ENCODE results near the gene FXYD4.

- TF ChIP-seq, protein P1, sequence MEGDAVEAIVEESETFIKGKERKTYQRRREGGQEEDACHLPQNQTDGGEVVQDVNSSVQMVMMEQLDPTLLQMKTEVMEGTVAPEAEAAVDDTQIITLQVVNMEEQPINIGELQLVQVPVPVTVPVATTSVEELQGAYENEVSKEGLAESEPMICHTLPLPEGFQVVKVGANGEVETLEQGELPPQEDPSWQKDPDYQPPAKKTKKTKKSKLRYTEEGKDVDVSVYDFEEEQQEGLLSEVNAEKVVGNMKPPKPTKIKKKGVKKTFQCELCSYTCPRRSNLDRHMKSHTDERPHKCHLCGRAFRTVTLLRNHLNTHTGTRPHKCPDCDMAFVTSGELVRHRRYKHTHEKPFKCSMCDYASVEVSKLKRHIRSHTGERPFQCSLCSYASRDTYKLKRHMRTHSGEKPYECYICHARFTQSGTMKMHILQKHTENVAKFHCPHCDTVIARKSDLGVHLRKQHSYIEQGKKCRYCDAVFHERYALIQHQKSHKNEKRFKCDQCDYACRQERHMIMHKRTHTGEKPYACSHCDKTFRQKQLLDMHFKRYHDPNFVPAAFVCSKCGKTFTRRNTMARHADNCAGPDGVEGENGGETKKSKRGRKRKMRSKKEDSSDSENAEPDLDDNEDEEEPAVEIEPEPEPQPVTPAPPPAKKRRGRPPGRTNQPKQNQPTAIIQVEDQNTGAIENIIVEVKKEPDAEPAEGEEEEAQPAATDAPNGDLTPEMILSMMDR (IDR thresholded peaks at IDR 0.05): no peak
- TF ChIP-seq POLR2A (IDR thresholded peaks at IDR 0.05): no peak
Observed at GRCh38 chr10:43401627-43402026, 30.2 kb downstream of the FXYD4 start.
